Neuronal stem cell (in vitro differentiated cells): Measurements from ENCODE around the gene CD22.

ENCODE experiments used
- DNase-seq: peaks from one replicate; pipeline ENCODE4 v3.0.0-alpha.2; 2013; ENCODE audit warnings: low spot score
- H2AFZ ChIP-seq: one replicate; pipeline ENCODE4 v1.6.1; 2013; ENCODE audit warnings: mild to moderate bottlenecking, low read length, inconsistent platforms
- H2AK5ac ChIP-seq: 2 replicates; pipeline ENCODE4 v1.6.1; 2013; ENCODE audit warnings: low read depth, mild to moderate bottlenecking, inconsistent platforms, low read length, moderate library complexity, mixed read lengths
- H2BK120ac ChIP-seq: 2 replicates; pipeline ENCODE4 v1.6.1; 2013; ENCODE audit warnings: low read depth, mild to moderate bottlenecking, inconsistent platforms, low read length, moderate library complexity, mixed read lengths
- H2BK12ac ChIP-seq: one replicate; pipeline ENCODE4 v1.6.1; 2013; ENCODE audit warnings: low read length, inconsistent platforms
- H2BK15ac ChIP-seq: 2 replicates; pipeline ENCODE4 v1.6.1; 2013; ENCODE audit warnings: mild to moderate bottlenecking, low read length, inconsistent platforms, mixed read lengths
- H2BK5ac ChIP-seq: one replicate; pipeline ENCODE4 v1.6.1; 2013; ENCODE audit warnings: inconsistent platforms, mild to moderate bottlenecking, low read length, moderate library complexity
- H3K14ac ChIP-seq: one replicate; pipeline ENCODE4 v1.6.1; 2013; ENCODE audit warnings: low read length, inconsistent platforms
- H3K18ac ChIP-seq: 2 replicates; pipeline ENCODE4 v1.6.1; 2013; ENCODE audit warnings: low read length, inconsistent platforms
- H3K23ac ChIP-seq: 2 replicates; pipeline ENCODE4 v1.6.1; 2013; ENCODE audit warnings: low read depth, mild to moderate bottlenecking, mixed read lengths, low read length, inconsistent platforms; ENCODE audit not compliant: poor library complexity
- H3K27ac ChIP-seq: replicated peaks from 3 replicates; pipeline ENCODE4 v1.5.1; 2013; ENCODE audit warnings: low read length, inconsistent platforms
- H3K27me3 ChIP-seq, 3 experiments: 2 replicates each; pipeline ENCODE4 v1.6.1; 2013; ENCODE audit warnings: low read length in 3 of 3, mild to moderate bottlenecking in 2 of 3, inconsistent platforms in 1 of 3, low read depth in 1 of 3, mixed read lengths in 1 of 3, moderate library complexity in 1 of 3; ENCODE audit not compliant: control insufficient read depth in 3 of 3, insufficient read depth in 3 of 3
- H3K36me3 ChIP-seq, 2 donors: replicated peaks in 1 of 2; 2 replicates each; pipeline ENCODE4 v1.6.1; 2013; ENCODE audit warnings: low read length in 2 of 2; ENCODE audit not compliant: control insufficient read depth in 2 of 2, insufficient read depth in 2 of 2
- H3K4ac ChIP-seq: 2 replicates; pipeline ENCODE4 v1.6.1; 2013; ENCODE audit warnings: inconsistent platforms, mild to moderate bottlenecking, low read length, moderate library complexity
- H3K4me1 ChIP-seq, 2 donors: 1 replicate in 1 of 2; 2 replicates in 1 of 2; pipeline ENCODE4 v1.6.1; 2013; ENCODE audit warnings: low read length in 2 of 2, low read depth in 1 of 2; ENCODE audit not compliant: control insufficient read depth in 2 of 2, insufficient read depth in 1 of 2
- H3K4me2 ChIP-seq: one replicate; pipeline ENCODE4 v1.6.1; 2013; ENCODE audit warnings: mild to moderate bottlenecking, low read length, inconsistent platforms; ENCODE audit not compliant: insufficient read depth, poor library complexity, severe bottlenecking
- H3K4me3 ChIP-seq, 2 donors: 2 replicates each; pipeline ENCODE4 v1.5.1; 2013; ENCODE audit warnings: low read length in 2 of 2, mild to moderate bottlenecking in 2 of 2, inconsistent platforms in 1 of 2, moderate library complexity in 1 of 2
- H3K79me1 ChIP-seq: one replicate; pipeline ENCODE4 v1.6.1; 2013; ENCODE audit warnings: low read depth, mild to moderate bottlenecking, inconsistent platforms, low read length, moderate library complexity
- H3K9ac ChIP-seq: one replicate; pipeline ENCODE4 v1.6.1; 2013; ENCODE audit warnings: mild to moderate bottlenecking, low read depth, low read length, inconsistent platforms; ENCODE audit not compliant: poor library complexity
- H3K9me3 ChIP-seq, 2 donors: replicated peaks in 1 of 2; 2 replicates each; pipeline versions ENCODE3 to v1.6.1; 2013; ENCODE audit warnings: low read length in 2 of 2, mild to moderate bottlenecking in 2 of 2, inconsistent platforms in 1 of 2, low read depth in 1 of 2, mixed read lengths in 1 of 2, moderate library complexity in 1 of 2; ENCODE audit not compliant: control insufficient read depth in 2 of 2, insufficient read depth in 1 of 2
- H4K8ac ChIP-seq: one replicate; pipeline ENCODE4 v1.6.1; 2013; ENCODE audit warnings: low read depth, mild to moderate bottlenecking, inconsistent platforms, low read length, moderate library complexity
- H4K91ac ChIP-seq: one replicate; pipeline ENCODE4 v1.6.1; 2013; ENCODE audit warnings: low read length, low read depth, mild to moderate bottlenecking, inconsistent platforms; ENCODE audit not compliant: poor library complexity
- WGBS, 2 donors: extraction: QIAGEN DNeasy Blood & Tissue Kit; methylation state at CpG; one replicate each; pipeline ENCODE4 v1.1.7; 2013; ENCODE audit warnings: missing lambda C conversion rate in 2 of 2, mixed read lengths in 1 of 2; ENCODE audit not compliant: insufficient read length in 2 of 2, insufficient replicate concordance in 1 of 2; ENCODE audit errors: extremely low coverage in 2 of 2; 5-methylcytosine and 5-hydroxymethylcytosine counted together

CD22 gene

DNA sequence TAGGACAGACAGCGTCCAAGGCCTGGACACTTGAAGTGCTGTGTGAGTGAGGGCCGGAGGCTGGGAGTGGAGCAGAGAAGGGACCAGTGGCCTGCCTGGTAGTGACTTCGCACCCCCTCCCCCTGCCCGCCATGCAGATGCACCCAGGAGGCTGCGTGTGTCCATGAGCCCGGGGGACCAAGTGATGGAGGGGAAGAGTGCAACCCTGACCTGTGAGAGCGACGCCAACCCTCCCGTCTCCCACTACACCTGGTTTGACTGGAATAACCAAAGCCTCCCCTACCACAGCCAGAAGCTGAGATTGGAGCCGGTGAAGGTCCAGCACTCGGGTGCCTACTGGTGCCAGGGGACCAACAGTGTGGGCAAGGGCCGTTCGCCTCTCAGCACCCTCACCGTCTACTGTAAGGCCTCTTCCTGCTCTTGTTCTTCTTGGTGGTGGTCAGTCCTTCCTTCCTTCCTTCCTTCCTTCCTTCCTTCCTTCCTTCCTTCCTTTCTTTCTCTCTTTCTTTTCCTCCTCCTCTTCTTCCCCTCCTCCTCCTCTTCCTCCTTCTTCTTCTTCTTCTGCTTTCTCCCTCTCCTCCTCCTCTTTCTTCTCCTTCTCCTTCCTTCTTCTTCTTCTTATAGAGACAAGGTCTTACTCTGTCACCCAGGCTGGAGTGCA is 12.7 kb downstream of the CD22 start:
- WGBS, 2 donors, result no CpG with 5 or more reads among the region's 14 CpGs
- no peak overlapping the region for H2BK5ac ChIP-seq
- peaks cover 0 to 25% (median 0%) of the 10 kb centered on the region in 3 experiments for H3K27me3 ChIP-seq
- no peaks in the 10 kb centered on the region for H3K79me1 ChIP-seq
- H3K23ac ChIP-seq, result no peak overlapping the region
- peak overlapping the region; percentile 31 for H3K14ac ChIP-seq
- no peak overlapping the region for H3K4me2 ChIP-seq
- H2BK120ac ChIP-seq, result no peak overlapping the region
- no peak overlapping the region for H2BK12ac ChIP-seq
- H3K4ac ChIP-seq, result no peak overlapping the region
- peaks cover 0 to 2% of the 10 kb centered on the region in 2 donors for H3K9me3 ChIP-seq
- no peak overlapping the region for H4K8ac ChIP-seq
- no peak overlapping the region for H4K91ac ChIP-seq
- H3K4me1 ChIP-seq, result no peaks in the 10 kb centered on the region
- H2BK15ac ChIP-seq, result no peak overlapping the region
- H3K9ac ChIP-seq, result no peak overlapping the region
- H3K36me3 ChIP-seq, result no peaks in the 10 kb centered on the region
- H2AK5ac ChIP-seq, result peak overlapping the region; percentile 42
- no peak overlapping the region for H2AFZ ChIP-seq
- no peak overlapping the region for H3K4me3 ChIP-seq
- no peak overlapping the region for H3K27ac ChIP-seq
- no peak for DNase-seq
- no peak overlapping the region for H3K18ac ChIP-seq

DNA sequence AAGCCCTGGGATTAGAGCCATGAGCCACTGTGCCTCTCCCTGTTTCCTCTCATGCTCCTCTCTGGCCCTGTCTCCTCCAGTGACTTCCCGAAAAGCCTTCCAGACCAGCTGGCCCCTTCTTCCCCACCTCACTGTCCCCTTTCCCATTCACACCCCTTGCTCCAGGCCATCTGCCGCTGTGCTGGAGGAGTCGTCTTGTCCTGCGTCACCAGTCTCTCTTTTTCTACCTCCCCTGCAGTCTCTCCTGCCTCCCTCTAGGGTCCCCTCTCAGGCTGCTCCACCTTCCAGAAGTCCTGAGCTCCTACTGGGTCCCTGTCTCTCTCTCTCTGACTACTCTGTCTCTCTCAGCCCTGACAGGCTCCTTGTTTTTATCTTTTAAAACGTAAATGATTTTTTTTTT is 13.4 kb downstream of the CD22 start:
- Histone ChIP-seq H3K4me3 (no peak overlapping the region), H3K4ac (no peak overlapping the region), H3K23ac (no peak overlapping the region), H3K9me3 (peaks cover 0 to 2% of the 10 kb centered on the region in 2 donors), H3K18ac (no peak overlapping the region), H3K14ac (no peak overlapping the region), H2BK12ac (no peak overlapping the region), H4K8ac (no peak overlapping the region), H3K9ac (no peak overlapping the region), H2BK15ac (no peak overlapping the region), H3K36me3 (no peaks in the 10 kb centered on the region), H2AFZ (no peak overlapping the region), H2BK120ac (no peak overlapping the region), H3K27ac (no peak overlapping the region), H3K4me2 (no peak overlapping the region), H2BK5ac (peak overlapping the region; percentile 82), H3K27me3 (peaks cover 0 to 30% (median 0%) of the 10 kb centered on the region in 3 experiments), H2AK5ac (no peak overlapping the region), H3K4me1 (no peaks in the 10 kb centered on the region), H4K91ac (no peak overlapping the region), H3K79me1 (no peaks in the 10 kb centered on the region)
- DNase-seq, result no peak
- no CpG with 5 or more reads among the region's 5 CpGs for WGBS, 2 donors

DNA sequence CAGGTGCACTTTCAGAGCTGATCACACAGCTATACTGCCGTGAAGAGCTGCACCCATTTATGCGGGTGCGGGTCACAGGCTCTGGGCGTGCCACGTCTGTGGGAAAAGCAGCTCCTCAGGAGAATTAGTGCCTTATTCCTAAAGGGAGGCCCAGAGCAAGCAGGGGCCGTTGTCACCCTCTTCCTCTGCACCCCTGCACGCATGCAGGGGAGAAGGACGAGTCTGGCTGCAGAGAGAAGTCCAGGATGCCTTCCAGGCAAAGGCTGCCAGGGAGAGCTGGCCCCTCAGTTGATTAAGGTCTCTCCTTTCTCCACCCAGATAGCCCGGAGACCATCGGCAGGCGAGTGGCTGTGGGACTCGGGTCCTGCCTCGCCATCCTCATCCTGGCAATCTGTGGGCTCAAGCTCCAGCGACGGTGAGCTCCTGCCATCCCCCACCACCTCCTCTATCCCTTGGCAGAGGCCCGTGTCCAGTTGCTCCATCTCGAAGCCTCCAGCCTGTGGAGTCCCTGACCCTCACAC is 15.6 kb downstream of the CD22 start:
- Histone ChIP-seq H2BK12ac (no peak overlapping the region), H3K36me3 (no peaks in the 10 kb centered on the region), H2AFZ (no peak overlapping the region), H3K4me1 (no peaks in the 10 kb centered on the region), H3K27me3 (peaks cover 0 to 48% (median 2%) of the 10 kb centered on the region in 3 experiments), H4K91ac (peak overlapping the region; percentile 69), H3K9ac (peak overlapping the region; percentile 55), H3K79me1 (no peaks in the 10 kb centered on the region), H2BK15ac (no peak overlapping the region), H3K18ac (peak overlapping the region; percentile 16), H2BK5ac (no peak overlapping the region), H4K8ac (no peak overlapping the region), H2AK5ac (peak overlapping the region; percentile 51), H2BK120ac (no peak overlapping the region), H3K4me2 (no peak overlapping the region), H3K23ac (no peak overlapping the region), H3K4ac (no peak overlapping the region), H3K27ac (no peak overlapping the region), H3K4me3 (no peak overlapping the region), H3K9me3 (peaks cover 0 to 2% of the 10 kb centered on the region in 2 donors), H3K14ac (no peak overlapping the region)
- WGBS, 2 donors, result no CpG with 5 or more reads among the region's 17 CpGs
- DNase-seq, result no peak

DNA sequence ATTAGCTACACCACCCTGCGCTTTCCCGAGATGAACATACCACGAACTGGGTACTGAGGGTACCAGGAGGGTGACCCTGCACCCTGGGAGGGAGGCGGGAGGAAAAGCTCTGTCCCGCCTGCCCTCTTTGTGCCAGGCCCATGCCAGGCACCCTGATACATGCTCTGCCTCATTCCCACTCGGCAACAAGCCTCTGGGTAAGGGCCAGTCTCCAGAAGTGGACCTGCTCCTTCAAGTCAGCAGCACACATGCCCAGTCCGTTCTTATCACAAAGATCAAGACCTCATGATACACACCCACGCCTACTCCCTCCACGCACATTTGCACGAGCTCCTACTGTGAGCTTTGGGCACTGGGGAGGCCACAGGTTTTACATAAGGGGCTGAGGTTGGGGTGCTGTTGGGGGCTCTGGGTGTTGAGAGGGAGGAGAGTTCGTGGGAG is 16.7 kb downstream of the CD22 start:
- Histone ChIP-seq H3K79me1 (no peaks in the 10 kb centered on the region), H2BK5ac (peak overlapping the region; percentile 11), H3K4ac (no peak overlapping the region), H3K9me3 (peaks cover 0 to 2% of the 10 kb centered on the region in 2 donors), H2BK120ac (no peak overlapping the region), H3K4me2 (no peak overlapping the region), H4K8ac (no peak overlapping the region), H2AK5ac (no peak overlapping the region), H3K23ac (peak overlapping the region; percentile 57), H3K4me3 (no peak overlapping the region), H4K91ac (no peak overlapping the region), H3K4me1 (no peaks in the 10 kb centered on the region), H3K36me3 (no peaks in the 10 kb centered on the region), H3K27me3 (peaks cover 0 to 52% (median 4%) of the 10 kb centered on the region in 3 experiments), H2BK12ac (no peak overlapping the region), H3K27ac (no peak overlapping the region), H2AFZ (no peak overlapping the region), H3K18ac (peak overlapping the region; percentile 44), H3K9ac (no peak overlapping the region), H3K14ac (no peak overlapping the region), H2BK15ac (no peak overlapping the region)
- no CpG with 5 or more reads among the region's 11 CpGs for WGBS, 2 donors
- no peak for DNase-seq
